K562 (cell line): ENCODE data around the gene TGFBR3L. TPM values are rescaled to one million over a fixed set of nuclear protein-coding genes. Genes with fewer than 3 reads are reported as not detected.

Experiments used
- ARID1B ChIP-seq: fragments of 450-650 bp; IDR thresholded peaks from 2 replicates; pipeline ENCODE4 v1.6.1; 2016; ENCODE audit warnings: antibody characterized with exemption, mild to moderate bottlenecking, inconsistent platforms
- CHD4 ChIP-seq: fragments of 200-600 bp; sonication (generic); IDR thresholded peaks from 3 replicates; pipeline ENCODE4 v1.6.1; 2012; ENCODE audit warnings: low read depth, mild to moderate bottlenecking, mixed read lengths, low read length, inconsistent platforms; ENCODE audit not compliant: insufficient read depth, insufficient replicate concordance, poor library complexity, severe bottlenecking
- GATAD2B ChIP-seq: fragments of 450-650 bp; IDR thresholded peaks from 2 replicates; pipeline ENCODE4 v1.6.1; 2017; ENCODE audit warnings: mild to moderate bottlenecking, borderline replicate concordance
- HNRNPK ChIP-seq: fragments of 200-400 bp; formaldehyde crosslinking; IDR thresholded peaks from one replicate; pipeline ENCODE4 v1.6.1; 2018; ENCODE audit warnings: mild to moderate bottlenecking, low read depth, low read length; ENCODE audit not compliant: poor library complexity, severe bottlenecking
- IRF2 ChIP-seq: sonication (generic); formaldehyde crosslinking; IDR thresholded peaks from 2 replicates; pipeline ENCODE4 v1.8.1; 2022; ENCODE audit warnings: mild to moderate bottlenecking, missing genetic modification reagents
- KDM5B ChIP-seq: fragments of 200-600 bp; sonication (generic); IDR thresholded peaks from 2 replicates; pipeline ENCODE4 v1.6.1; 2012; ENCODE audit warnings: low read depth, mild to moderate bottlenecking, moderate library complexity, low read length, control low read depth, inconsistent platforms; ENCODE audit not compliant: insufficient replicate concordance
- MED1 ChIP-seq: sonication (generic); formaldehyde crosslinking; IDR thresholded peaks from 2 replicates; pipeline ENCODE4 v1.8.1; 2023; ENCODE audit warnings: missing genetic modification reagents, borderline replicate concordance
- MTA1 ChIP-seq: fragments of 450-650 bp; IDR thresholded peaks from 2 replicates; pipeline ENCODE4 v1.6.1; 2017; ENCODE audit warnings: borderline replicate concordance
- NFXL1 ChIP-seq: fragments of 450-650 bp; formaldehyde crosslinking; IDR thresholded peaks from 2 replicates; pipeline ENCODE4 v1.4.0; 2021; ENCODE audit warnings: mild to moderate bottlenecking
- OTX1 ChIP-seq: fragments of 450-650 bp; formaldehyde crosslinking; IDR thresholded peaks from 2 replicates; pipeline ENCODE4 v1.4.0; 2022; ENCODE audit warnings: mild to moderate bottlenecking
- PCBP1 ChIP-seq: fragments of 200-400 bp; formaldehyde crosslinking; IDR thresholded peaks from 2 replicates; pipeline ENCODE4 v1.6.1; 2018; ENCODE audit warnings: mild to moderate bottlenecking, low read depth, low read length; ENCODE audit not compliant: poor library complexity, severe bottlenecking
- PHF20 ChIP-seq: fragments of 450-650 bp; IDR thresholded peaks from 2 replicates; pipeline ENCODE4 v1.6.1; 2018; ENCODE audit not compliant: partially characterized antibody
- RBM34 ChIP-seq: fragments of 200-400 bp; formaldehyde crosslinking; IDR thresholded peaks from 2 replicates; pipeline ENCODE4 v1.6.1; 2018; ENCODE audit warnings: low read length, borderline replicate concordance; ENCODE audit not compliant: insufficient read depth
- SIX5 ChIP-seq, 2 experiments: IDR thresholded peaks; 2 replicates each; pipeline ENCODE4 v1.6.1; 2011; ENCODE audit warnings: low read length in 2 of 2, borderline replicate concordance in 1 of 2, low read depth in 1 of 2, mild to moderate bottlenecking in 1 of 2, moderate library complexity in 1 of 2; ENCODE audit not compliant: insufficient read depth in 1 of 2
- SNIP1 ChIP-seq: fragments of 450-650 bp; IDR thresholded peaks from 2 replicates; pipeline ENCODE4 v1.7.1; 2017; ENCODE audit warnings: low read depth, mild to moderate bottlenecking
- USF1 ChIP-seq: sonication (generic); formaldehyde crosslinking; IDR thresholded peaks from 2 replicates; pipeline ENCODE4 v1.9.0; 2022; ENCODE audit warnings: mild to moderate bottlenecking, missing genetic modification reagents
- ZBTB7A ChIP-seq: IDR thresholded peaks from 2 replicates; pipeline ENCODE4 v1.6.1; 2011; ENCODE audit warnings: low read depth, mild to moderate bottlenecking, low read length, moderate library complexity, borderline replicate concordance; ENCODE audit not compliant: control insufficient read depth
- ZNF165 ChIP-seq: fragments of 250-450 bp; sonication (Bioruptor Pico); IDR thresholded peaks from 2 replicates; pipeline ENCODE4 v1.4.0; 2020; ENCODE audit warnings: borderline replicate concordance
- ZNF184 ChIP-seq: sonication (generic); formaldehyde crosslinking; IDR thresholded peaks from 2 replicates; pipeline ENCODE4 v1.5.0; 2020; ENCODE audit warnings: missing genetic modification reagents
- ZNF23 ChIP-seq: fragments of 250-450 bp; sonication (Bioruptor Pico); IDR thresholded peaks from 2 replicates; pipeline ENCODE4 v1.4.0; 2020; ENCODE audit warnings: mild to moderate bottlenecking
- ZNF311 ChIP-seq: fragments of 250-450 bp; sonication (Bioruptor Pico); IDR thresholded peaks from 2 replicates; pipeline ENCODE4 v1.4.0; 2020; ENCODE audit warnings: mild to moderate bottlenecking, moderate library complexity
- ZNF408 ChIP-seq: fragments of 250-450 bp; sonication (Bioruptor Pico); IDR thresholded peaks from 2 replicates; pipeline ENCODE4 v1.4.0; 2020; ENCODE audit warnings: low read depth, mild to moderate bottlenecking, moderate library complexity
- ZNF551 ChIP-seq: fragments of 250-450 bp; sonication (Bioruptor Pico); IDR thresholded peaks from 2 replicates; pipeline ENCODE4 v1.5.0; 2021; ENCODE audit warnings: mild to moderate bottlenecking, moderate library complexity
- ZNF592 ChIP-seq: fragments of 450-650 bp; IDR thresholded peaks from 2 replicates; pipeline ENCODE4 v1.6.1; 2017; ENCODE audit warnings: antibody characterized with exemption, mild to moderate bottlenecking
- ZNF668 ChIP-seq: fragments of 250-450 bp; sonication (Bioruptor Pico); IDR thresholded peaks from 2 replicates; pipeline ENCODE4 v1.8.0; 2022; ENCODE audit warnings: mild to moderate bottlenecking, inconsistent platforms
- ZNF75A ChIP-seq: fragments of 450-650 bp; formaldehyde crosslinking; IDR thresholded peaks from 2 replicates; pipeline ENCODE4 v1.4.0; 2020; ENCODE audit warnings: mild to moderate bottlenecking
- polyA plus RNA-seq, 8 experiments: library from polyadenylated mRNA; depleted of rRNA in 4 of 8; stranded (reverse) in 5 of 8; unstranded in 3 of 8; fragments of >200 nt; fragmentation: Nextera tagmentation in 2 of 8; fragmentation: Illumina TruSeq in 1 of 8; extraction: Ambion mirVana in 2 of 8; extraction: Trizol in 1 of 8; gene quantifications; 2 replicates each; pipeline versions ENCODE4 v1.2.1 to v1.2.3, GENCODE V29; 2011 to 2014; ENCODE audit warnings: inconsistent platforms in 1 of 8, missing spikeins in 1 of 8
- total RNA-seq, 7 experiments: library from RNA; depleted of rRNA in 6 of 7; stranded (reverse); fragments of >200 nt in 6 of 7; fragmentation: Illumina TruSeq in 2 of 7; extraction: Trizol in 2 of 7; gene quantifications; 2 replicates each; pipeline versions ENCODE4 v1.2.1 to v1.2.3, GENCODE V29; 2011 to 2021; ENCODE audit warnings: low replicate concordance in 1 of 7

TGFBR3L gene
- total and polyA plus RNA-seq, 9 of the 15 experiments (the other 6 are each of a cell fraction or from before 2014, with no cell fraction given) = not detected

DNA sequence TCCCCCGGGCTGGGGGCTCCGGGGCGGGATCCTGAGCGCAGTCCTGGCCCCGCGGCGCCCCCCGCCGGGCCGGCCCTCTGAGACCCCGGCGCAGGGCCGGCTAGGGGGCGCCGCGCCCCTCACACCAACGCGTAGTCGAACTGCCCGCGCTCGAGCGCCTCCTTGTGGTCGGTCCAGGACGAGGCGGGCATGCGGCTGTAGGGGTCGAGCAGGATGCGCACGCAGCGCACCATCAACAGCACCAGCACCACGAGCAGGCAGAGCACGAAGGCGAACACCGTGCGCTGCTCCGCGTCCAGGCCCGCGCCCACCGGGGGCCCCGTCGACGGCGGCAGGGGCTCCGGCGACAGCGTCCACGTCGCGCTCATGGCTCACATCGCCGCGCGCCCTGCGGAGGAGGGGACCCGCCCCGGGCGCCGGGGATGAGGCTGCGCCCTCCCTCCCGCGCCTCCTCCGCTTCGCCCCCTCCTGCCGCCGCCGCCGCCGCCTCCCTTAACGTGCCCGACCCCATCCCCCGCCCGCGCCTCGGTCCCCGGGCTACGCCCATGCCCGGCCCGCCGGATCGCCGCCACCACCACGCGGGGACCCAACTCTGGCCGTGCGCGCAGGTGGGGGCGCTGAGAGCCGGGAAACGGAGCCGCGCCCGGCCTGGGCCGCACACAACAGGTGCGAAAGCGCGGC is 10.7 kb downstream of the TGFBR3L start (continued):
- TF ChIP-seq ZNF184 (CRISPR knock-in tag) (no peak), SNIP1 (no peak), ZNF23 (no peak), USF1 (CRISPR knock-in tag) (no peak; the same call in 1 of the 2 replicates), ZNF165 (no peak), PCBP1 (no peak), RBM34 (no peak), IRF2 (CRISPR knock-in tag) (no peak), ZNF75A (CRISPR knock-in tag) (no peak), SIX5 (IDR thresholded peaks at IDR 0.05; ENCODE audit: borderline replicate concordance in 1 of 2, insufficient read depth in 1 of 2, low read depth in 1 of 2, low read length in 2 of 2) (no peak), PHF20 (no peak), MTA1 (no peak), ZNF551 (CRISPR knock-in tag) (no peak), OTX1 (CRISPR knock-in tag) (no peak), ZNF668 (no peak), ZNF592 (peak; percentile 86), ZNF408 (no peak), ARID1B (no peak), NFXL1 (CRISPR knock-in tag) (no peak), ZBTB7A (peak; percentile 100), GATAD2B (peak; percentile 82), CHD4 (no peak), MED1 (CRISPR knock-in tag) (no peak), KDM5B (peak; percentile 66), ZNF311 (CRISPR knock-in tag) (no peak), HNRNPK (peak; percentile 11)
